WTC11 (cell line): ENCODE measurements around the gene WDR33. TPM values are rescaled to one million over a fixed set of nuclear protein-coding genes. Genes with fewer than 3 reads are reported as not detected.

Experiments
- ATAC-seq: fragments of 200-7000 bp; cut with Tn5 transposase; 2 replicates; pipeline ENCODE4 v1.10.0; 2021; ENCODE audit warnings: mild to moderate bottlenecking, moderate library complexity
- CTCF ChIA-PET: fragments of 300-600 bp; sonication (Branson Sonifier 250); formaldehyde crosslinking; loops from one replicate; lab custom pipeline; 2021; ENCODE audit warnings: antibody characterized with exemption; lab: Charles Lee
- POLR2A ChIA-PET: fragments of 350-600 bp; sonication (Branson Sonifier 250); formaldehyde crosslinking; loops from one replicate; lab custom pipeline; 2021; ENCODE audit warnings: antibody characterized with exemption; lab: Charles Lee
- DNase-seq: peaks from one replicate; pipeline ENCODE4 v3.0.0; 2021; ENCODE audit warnings: low spot score
- H3K27ac Mint-ChIP-seq: 2 replicates; pipeline ENCODE4 v1.8.0; 2021; ENCODE audit warnings: mixed read lengths
- H3K27me3 Mint-ChIP-seq: 2 replicates; pipeline ENCODE4 v1.8.0; 2021; ENCODE audit warnings: low read depth, mild to moderate bottlenecking, moderate library complexity, mixed read lengths
- H3K36me3 Mint-ChIP-seq: 2 replicates; pipeline ENCODE4 v1.8.0; 2021; ENCODE audit warnings: mixed read lengths
- H3K4me1 Mint-ChIP-seq: 2 replicates; pipeline ENCODE4 v1.8.0; 2022; ENCODE audit warnings: mixed read lengths
- H3K4me3 Mint-ChIP-seq: 2 replicates; pipeline ENCODE4 v1.8.0; 2021; ENCODE audit warnings: mild to moderate bottlenecking, moderate library complexity, mixed read lengths
- H3K9me3 Mint-ChIP-seq: 2 replicates; pipeline ENCODE4 v1.8.0; 2021; ENCODE audit warnings: mixed read lengths
- ATF2 ChIP-seq: sonication (generic); formaldehyde crosslinking; IDR thresholded peaks from 2 replicates; pipeline ENCODE4 v1.8.1; 2022; ENCODE audit warnings: low read depth, missing genetic modification reagents, borderline replicate concordance
- ELF4 ChIP-seq: sonication (generic); formaldehyde crosslinking; IDR thresholded peaks from 2 replicates; pipeline ENCODE4 v1.8.1; 2022; ENCODE audit warnings: low read depth, mild to moderate bottlenecking, moderate library complexity, missing genetic modification reagents
- GRHL2 ChIP-seq: fragments of 250-450 bp; sonication (Bioruptor Pico); IDR thresholded peaks from 2 replicates; pipeline ENCODE4 v1.8.0; 2022; ENCODE audit warnings: mild to moderate bottlenecking, moderate library complexity; ENCODE audit not compliant: insufficient replicate concordance, severe bottlenecking
- GTF2I ChIP-seq: fragments of 250-450 bp; sonication (Bioruptor Pico); conservative IDR thresholded peaks from 2 replicates; pipeline ENCODE4 v1.4.0; 2021; ENCODE audit warnings: mild to moderate bottlenecking
- JAZF1 ChIP-seq: fragments of 250-450 bp; sonication (Bioruptor Pico); IDR thresholded peaks from 2 replicates; pipeline ENCODE4 v1.9.0; 2021; ENCODE audit warnings: moderate library complexity, mild to moderate bottlenecking, inconsistent platforms
- KAT7 ChIP-seq: sonication (generic); formaldehyde crosslinking; IDR thresholded peaks from 2 replicates; pipeline ENCODE4 v1.8.1; 2023; ENCODE audit warnings: missing genetic modification reagents, mild to moderate bottlenecking, borderline replicate concordance
- MYBL2 ChIP-seq: sonication (generic); formaldehyde crosslinking; IDR thresholded peaks from 2 replicates; pipeline ENCODE4 v1.8.1; 2023; ENCODE audit warnings: mild to moderate bottlenecking, moderate library complexity, missing genetic modification reagents
- NR1H2 ChIP-seq: sonication (generic); formaldehyde crosslinking; IDR thresholded peaks from 2 replicates; pipeline ENCODE4 v1.9.0; 2021; ENCODE audit warnings: mild to moderate bottlenecking, moderate library complexity, missing genetic modification reagents
- NR2C2 ChIP-seq: sonication (generic); formaldehyde crosslinking; IDR thresholded peaks from 2 replicates; pipeline ENCODE4 v1.8.0; 2022; ENCODE audit warnings: mild to moderate bottlenecking, missing genetic modification reagents
- OVOL2 ChIP-seq: fragments of 250-450 bp; sonication (Bioruptor Pico); IDR thresholded peaks from 2 replicates; pipeline ENCODE4 v1.9.0; 2021; ENCODE audit warnings: mild to moderate bottlenecking, borderline replicate concordance
- PRDM15 ChIP-seq: sonication (generic); formaldehyde crosslinking; IDR thresholded peaks from 2 replicates; pipeline ENCODE4 v1.8.0; 2022; ENCODE audit warnings: missing genetic modification reagents
- RORB ChIP-seq: fragments of 250-450 bp; sonication (Bioruptor Pico); IDR thresholded peaks from 2 replicates; pipeline ENCODE4 v1.9.0; 2021; ENCODE audit warnings: mild to moderate bottlenecking
- SP1 ChIP-seq: sonication (generic); formaldehyde crosslinking; conservative IDR thresholded peaks from 2 replicates; pipeline ENCODE4 v1.8.1; 2022; ENCODE audit warnings: missing genetic modification reagents
- STAT6 ChIP-seq: sonication (generic); formaldehyde crosslinking; conservative IDR thresholded peaks from 2 replicates; pipeline ENCODE4 v1.8.1; 2023; ENCODE audit warnings: mild to moderate bottlenecking, low read depth, missing genetic modification reagents, moderate library complexity
- TP53 ChIP-seq: sonication (generic); formaldehyde crosslinking; IDR thresholded peaks from 2 replicates; pipeline ENCODE4 v1.8.1; 2023; ENCODE audit warnings: mild to moderate bottlenecking, missing genetic modification reagents
- ZNF121 ChIP-seq: sonication (generic); formaldehyde crosslinking; IDR thresholded peaks from 2 replicates; pipeline ENCODE4 v1.8.0; 2023; ENCODE audit warnings: missing genetic modification reagents
- ZNF423 ChIP-seq: fragments of 250-450 bp; sonication (Bioruptor Pico); IDR thresholded peaks from 2 replicates; pipeline ENCODE4 v2.1.2; 2022; ENCODE audit warnings: mild to moderate bottlenecking, moderate library complexity
- ZNF425 ChIP-seq: fragments of 250-450 bp; sonication (Bioruptor Pico); conservative IDR thresholded peaks from 2 replicates; pipeline ENCODE4 v1.9.0; 2021; ENCODE audit warnings: mild to moderate bottlenecking
- ZNF512 ChIP-seq: sonication (generic); formaldehyde crosslinking; IDR thresholded peaks from 2 replicates; pipeline ENCODE4 v1.8.1; 2022; ENCODE audit warnings: missing genetic modification reagents, borderline replicate concordance
- ZNF671 ChIP-seq: fragments of 250-450 bp; sonication (Bioruptor Pico); IDR thresholded peaks from 2 replicates; pipeline ENCODE4 v1.8.0; 2021; ENCODE audit warnings: mild to moderate bottlenecking
- total RNA-seq: library from RNA; stranded (reverse); gene quantifications from 3 replicates; pipeline ENCODE4 v1.2.3, GENCODE V29; 2021

The WDR33 gene
- total RNA-seq, 1 experiment from 2014 or later: 67.1 TPM

- no peak for ATAC-seq
- H3K9me3 Mint-ChIP-seq: no peaks in the 10 kb centered on the region
- CTCF ChIA-PET: interaction anchor here (0.5 to 1.3 kb wide), 2 partner anchors 156 to 181 kb away, joined by 3 read pairs; no protein-coding TSS in a partner anchor
Observed at GRCh38 chr2:127747621-127748020, 63.4 kb downstream of the WDR33 start.

More at GRCh38 chr2:127747621-127748020, 63.4 kb downstream of the WDR33 start:
- Mint-ChIP-seq H3K4me1 (no peaks in the 10 kb centered on the region), H3K27me3 (no peaks in the 10 kb centered on the region), H3K27ac (peak overlapping the region; percentile 19; the same call in 1 of the 2 replicates), H3K36me3 (peaks cover 10% of the 10 kb centered on the region)
- no peak for DNase-seq
- no peak for TF ChIP-seq SP1 (CRISPR knock-in tag)
- TF ChIP-seq ZNF671 (CRISPR knock-in tag): no peak
- no peak for TF ChIP-seq TP53 (CRISPR knock-in tag)
- no peak for TF ChIP-seq KAT7
- TF ChIP-seq ZNF121 (CRISPR knock-in tag): no peak
- TF ChIP-seq GRHL2 (CRISPR knock-in tag): no peak
- TF ChIP-seq ZNF512 (CRISPR knock-in tag): no peak
- TF ChIP-seq GTF2I (CRISPR knock-in tag): no peak
- TF ChIP-seq ZNF423 (CRISPR knock-in tag): no peak
- no peak for TF ChIP-seq OVOL2 (CRISPR knock-in tag)
- TF ChIP-seq MYBL2 (CRISPR knock-in tag): no peak
- TF ChIP-seq RORB (CRISPR knock-in tag): no peak
- no peak for TF ChIP-seq STAT6 (CRISPR knock-in tag)
- TF ChIP-seq PRDM15 (CRISPR knock-in tag): no peak
- TF ChIP-seq NR2C2: no peak
- TF ChIP-seq JAZF1 (CRISPR knock-in tag): no peak
- no peak for TF ChIP-seq ELF4 (CRISPR knock-in tag)
- TF ChIP-seq ZNF425 (CRISPR knock-in tag): no peak
- TF ChIP-seq ATF2 (CRISPR knock-in tag): no peak
- TF ChIP-seq NR1H2 (CRISPR knock-in tag): no peak
- TF ChIP-seq, all 79 proteins: peak for 0
- no peak overlapping the region for H3K4me3 Mint-ChIP-seq
- POLR2A ChIA-PET: interaction anchor here (0.5 to 0.6 kb wide), 2 partner anchors 9 to 288 kb away, joined by 3 read pairs; no protein-coding TSS in a partner anchor
